ENCODE results near the gene MAST4.

DNA sequence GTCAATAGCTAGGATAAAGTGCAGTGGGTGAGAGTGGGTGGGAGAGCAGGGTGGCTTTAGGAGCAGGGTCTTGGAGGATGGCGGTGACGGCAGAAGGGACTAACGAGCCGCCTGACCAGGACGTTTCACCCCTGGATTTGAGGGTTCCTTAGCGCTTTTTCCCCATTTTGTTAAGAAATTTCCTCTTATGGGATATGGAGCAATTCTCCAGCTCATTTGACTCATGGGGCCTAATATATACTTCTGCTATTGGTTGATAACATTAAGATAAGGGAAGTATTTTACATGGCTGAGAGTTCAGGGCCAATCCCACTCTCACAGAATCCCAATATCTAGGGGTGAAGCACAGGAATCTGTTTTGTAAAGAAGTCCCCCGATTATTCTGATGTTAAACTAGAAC is 582.8 kb downstream of the MAST4 start:
- TF ChIP-seq, protein P1, sequence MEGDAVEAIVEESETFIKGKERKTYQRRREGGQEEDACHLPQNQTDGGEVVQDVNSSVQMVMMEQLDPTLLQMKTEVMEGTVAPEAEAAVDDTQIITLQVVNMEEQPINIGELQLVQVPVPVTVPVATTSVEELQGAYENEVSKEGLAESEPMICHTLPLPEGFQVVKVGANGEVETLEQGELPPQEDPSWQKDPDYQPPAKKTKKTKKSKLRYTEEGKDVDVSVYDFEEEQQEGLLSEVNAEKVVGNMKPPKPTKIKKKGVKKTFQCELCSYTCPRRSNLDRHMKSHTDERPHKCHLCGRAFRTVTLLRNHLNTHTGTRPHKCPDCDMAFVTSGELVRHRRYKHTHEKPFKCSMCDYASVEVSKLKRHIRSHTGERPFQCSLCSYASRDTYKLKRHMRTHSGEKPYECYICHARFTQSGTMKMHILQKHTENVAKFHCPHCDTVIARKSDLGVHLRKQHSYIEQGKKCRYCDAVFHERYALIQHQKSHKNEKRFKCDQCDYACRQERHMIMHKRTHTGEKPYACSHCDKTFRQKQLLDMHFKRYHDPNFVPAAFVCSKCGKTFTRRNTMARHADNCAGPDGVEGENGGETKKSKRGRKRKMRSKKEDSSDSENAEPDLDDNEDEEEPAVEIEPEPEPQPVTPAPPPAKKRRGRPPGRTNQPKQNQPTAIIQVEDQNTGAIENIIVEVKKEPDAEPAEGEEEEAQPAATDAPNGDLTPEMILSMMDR (IDR thresholded peaks at IDR 0.05; ENCODE audit: low read depth, low read length, poor library complexity, severe bottlenecking): no peak
- no peak for TF ChIP-seq EZH2phosphoT487 (IDR thresholded peaks at IDR 0.05; ENCODE audit: borderline replicate concordance, low read length)

Data from DOHH2 (cell line).